Measurements from ENCODE around the gene EIF4A2.

The EIF4A2 gene

DNA sequence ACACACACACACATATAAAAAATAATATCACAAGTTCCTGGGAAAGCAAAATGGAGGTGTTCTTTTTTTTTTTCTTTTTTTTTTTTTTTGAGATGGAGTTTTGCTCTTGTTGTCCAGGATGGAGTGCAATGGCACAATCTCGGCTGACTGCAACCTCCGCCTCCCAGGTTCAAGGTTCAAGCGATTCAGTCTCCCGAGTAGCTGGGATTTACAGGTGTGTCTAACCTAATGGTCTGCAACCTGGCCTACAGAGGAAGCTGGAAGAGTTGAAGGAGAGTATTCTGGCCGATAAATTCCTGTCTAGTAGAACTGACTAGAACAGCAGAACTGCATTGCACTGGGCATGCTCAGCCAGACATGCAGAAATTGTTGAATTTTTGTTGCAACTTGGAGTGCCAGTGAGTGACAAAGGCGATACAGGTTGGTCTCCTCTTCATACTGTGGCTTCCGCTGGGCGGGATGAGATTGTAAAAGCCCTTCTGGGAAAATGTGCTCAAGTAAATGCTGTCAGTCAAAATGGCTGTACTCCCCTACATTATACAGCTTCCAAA lies 22.4 kb upstream of the EIF4A2 start:
- Histone ChIP-seq H3K4me1 (ENCODE audit: control insufficient read depth, low read length) (no peaks in the 10 kb centered on the region), H3K9me2 (replicated peaks; ENCODE audit: control insufficient read depth, low read length) (no peaks in the 10 kb centered on the region), H3K79me2 (ENCODE audit: control insufficient read depth, low read length) (no peaks in the 10 kb centered on the region), H3K4me2 (ENCODE audit: low read length) (no peak overlapping the region), H3K9me3 (ENCODE audit: control insufficient read depth, insufficient read depth, low read length) (no peaks in the 10 kb centered on the region), H3K36me3 (ENCODE audit: control insufficient read depth, low read length) (no peaks in the 10 kb centered on the region), H3K4me3 (ENCODE audit: low read length) (no peak overlapping the region), H3K27ac (ENCODE audit: low read depth, low read length) (no peak overlapping the region), H3K27me3 (ENCODE audit: control insufficient read depth, low read length) (no peaks in the 10 kb centered on the region), H3F3A (ENCODE audit: control insufficient read depth, insufficient read depth) (no peaks in the 10 kb centered on the region), H4K20me1 (ENCODE audit: control insufficient read depth, insufficient read depth, low read depth, low read length) (no peaks in the 10 kb centered on the region)
- TF ChIP-seq, protein P1, sequence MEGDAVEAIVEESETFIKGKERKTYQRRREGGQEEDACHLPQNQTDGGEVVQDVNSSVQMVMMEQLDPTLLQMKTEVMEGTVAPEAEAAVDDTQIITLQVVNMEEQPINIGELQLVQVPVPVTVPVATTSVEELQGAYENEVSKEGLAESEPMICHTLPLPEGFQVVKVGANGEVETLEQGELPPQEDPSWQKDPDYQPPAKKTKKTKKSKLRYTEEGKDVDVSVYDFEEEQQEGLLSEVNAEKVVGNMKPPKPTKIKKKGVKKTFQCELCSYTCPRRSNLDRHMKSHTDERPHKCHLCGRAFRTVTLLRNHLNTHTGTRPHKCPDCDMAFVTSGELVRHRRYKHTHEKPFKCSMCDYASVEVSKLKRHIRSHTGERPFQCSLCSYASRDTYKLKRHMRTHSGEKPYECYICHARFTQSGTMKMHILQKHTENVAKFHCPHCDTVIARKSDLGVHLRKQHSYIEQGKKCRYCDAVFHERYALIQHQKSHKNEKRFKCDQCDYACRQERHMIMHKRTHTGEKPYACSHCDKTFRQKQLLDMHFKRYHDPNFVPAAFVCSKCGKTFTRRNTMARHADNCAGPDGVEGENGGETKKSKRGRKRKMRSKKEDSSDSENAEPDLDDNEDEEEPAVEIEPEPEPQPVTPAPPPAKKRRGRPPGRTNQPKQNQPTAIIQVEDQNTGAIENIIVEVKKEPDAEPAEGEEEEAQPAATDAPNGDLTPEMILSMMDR (IDR thresholded peaks at IDR 0.05; ENCODE audit: low read depth, low read length, poor library complexity, severe bottlenecking), result no peak
- TF ChIP-seq EZH2phosphoT487 (IDR thresholded peaks at IDR 0.05; ENCODE audit: borderline replicate concordance, low read length), result no peak

DNA sequence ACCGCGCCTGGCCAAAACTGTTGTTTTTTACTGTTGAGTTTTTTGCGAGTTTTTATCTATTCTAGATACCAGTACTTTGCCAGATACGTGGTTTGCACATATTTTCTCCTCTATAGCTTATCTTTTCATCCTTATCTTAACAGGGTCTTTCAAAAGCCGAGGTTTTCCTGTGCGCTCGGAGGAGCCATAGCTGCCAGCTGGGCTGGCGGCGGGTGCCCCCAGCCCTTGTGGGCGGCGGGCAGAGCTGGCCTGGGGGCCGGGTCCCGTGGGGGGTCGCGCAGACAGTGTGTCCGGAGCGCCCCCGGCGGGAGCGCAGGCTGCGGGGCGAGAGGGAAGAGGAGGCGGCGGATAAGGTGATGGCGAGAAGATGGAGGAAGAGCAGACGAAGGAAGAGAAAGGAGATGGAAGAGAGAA lies 11.1 kb upstream of the EIF4A2 start:
- H3K4me1 ChIP-seq (ENCODE audit: control insufficient read depth, low read length), result peaks cover 40% of the 10 kb centered on the region
- peak overlapping the region; percentile 85 for H3K4me3 ChIP-seq (ENCODE audit: low read length)

DNA sequence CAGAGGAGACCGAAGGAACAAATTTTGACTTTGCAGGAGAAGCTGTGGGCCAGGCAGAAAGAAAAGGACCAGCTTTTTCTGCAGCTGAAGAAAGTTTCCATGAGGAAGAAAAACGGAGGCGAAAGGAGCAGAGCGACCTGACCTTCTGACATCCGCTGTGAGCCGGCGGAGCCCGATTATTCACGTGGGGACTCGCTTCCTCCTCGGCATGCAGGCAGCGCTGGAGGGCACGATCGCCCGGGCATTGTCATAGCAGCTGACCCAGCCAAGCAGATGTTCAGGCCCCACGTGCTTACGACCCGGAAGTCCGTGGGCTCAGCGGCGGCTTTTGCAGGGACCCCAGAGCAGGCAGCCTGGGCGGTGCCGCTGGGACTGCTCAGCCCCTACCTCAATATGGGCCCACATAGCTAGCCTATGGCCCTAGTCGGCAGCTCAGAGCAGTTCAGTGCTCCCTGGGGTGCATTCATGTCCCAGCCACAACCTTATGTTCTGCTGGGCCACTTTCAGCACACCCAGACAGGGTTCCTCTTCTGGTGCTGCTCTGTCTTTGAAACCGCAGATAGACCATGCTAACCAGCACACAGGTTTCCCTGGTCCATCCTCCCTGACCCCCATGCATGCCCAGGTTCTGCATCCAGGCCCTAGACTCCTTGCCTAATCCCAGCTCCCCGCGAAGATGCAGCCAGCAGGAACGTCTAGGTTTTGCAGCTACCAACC lies 10.5 kb upstream of the EIF4A2 start:
- no peaks in the 10 kb centered on the region for H3K27me3 ChIP-seq (ENCODE audit: control insufficient read depth, low read length)
- H3K4me3 ChIP-seq (ENCODE audit: low read length), result peak overlapping the region; percentile 85
- H3K9me3 ChIP-seq (ENCODE audit: control insufficient read depth, insufficient read depth, low read length), result no peaks in the 10 kb centered on the region
- H3K36me3 ChIP-seq (ENCODE audit: control insufficient read depth, low read length), result no peaks in the 10 kb centered on the region
- H3K27ac ChIP-seq (ENCODE audit: low read depth, low read length), result peak overlapping the region; percentile 24
- H3F3A ChIP-seq (ENCODE audit: control insufficient read depth, insufficient read depth), result peaks cover 5% of the 10 kb centered on the region
- peak overlapping the region; percentile 99 for H3K4me2 ChIP-seq (ENCODE audit: low read length)
- H4K20me1 ChIP-seq (ENCODE audit: control insufficient read depth, insufficient read depth, low read depth, low read length), result no peaks in the 10 kb centered on the region
- H3K9me2 ChIP-seq (replicated peaks; ENCODE audit: control insufficient read depth, low read length), result no peaks in the 10 kb centered on the region
- TF ChIP-seq, protein P1 (IDR thresholded peaks at IDR 0.05; ENCODE audit: low read depth, low read length, poor library complexity, severe bottlenecking), result no peak
- TF ChIP-seq EZH2phosphoT487 (IDR thresholded peaks at IDR 0.05; ENCODE audit: borderline replicate concordance, low read length), result no peak
- H3K4me1 ChIP-seq (ENCODE audit: control insufficient read depth, low read length), result peaks cover 40% of the 10 kb centered on the region
- peaks cover 5% of the 10 kb centered on the region; the same call in 1 of the 2 replicates for H3K79me2 ChIP-seq (ENCODE audit: control insufficient read depth, low read length)

More for the DNA sequence above, 11.1 kb upstream of the EIF4A2 start:
- no peaks in the 10 kb centered on the region for H3K9me2 ChIP-seq (replicated peaks; ENCODE audit: control insufficient read depth, low read length)
- H3F3A ChIP-seq (ENCODE audit: control insufficient read depth, insufficient read depth), result peaks cover 5% of the 10 kb centered on the region
- no peaks in the 10 kb centered on the region for H3K36me3 ChIP-seq (ENCODE audit: control insufficient read depth, low read length)
- no peak for TF ChIP-seq EZH2phosphoT487 (IDR thresholded peaks at IDR 0.05; ENCODE audit: borderline replicate concordance, low read length)
- TF ChIP-seq, protein P1 (IDR thresholded peaks at IDR 0.05; ENCODE audit: low read depth, low read length, poor library complexity, severe bottlenecking), result peak; percentile 48
- peaks cover 5% of the 10 kb centered on the region; the same call in 1 of the 2 replicates for H3K79me2 ChIP-seq (ENCODE audit: control insufficient read depth, low read length)
- peak overlapping the region; percentile 24 for H3K27ac ChIP-seq (ENCODE audit: low read depth, low read length)
- no peaks in the 10 kb centered on the region for H3K9me3 ChIP-seq (ENCODE audit: control insufficient read depth, insufficient read depth, low read length)
- H3K4me2 ChIP-seq (ENCODE audit: low read length), result peak overlapping the region; percentile 99
- H3K27me3 ChIP-seq (ENCODE audit: control insufficient read depth, low read length), result no peaks in the 10 kb centered on the region
- H4K20me1 ChIP-seq (ENCODE audit: control insufficient read depth, insufficient read depth, low read depth, low read length), result no peaks in the 10 kb centered on the region
